HepG2 (cell line): ENCODE measurements around the gene SLC12A5. TPM values are rescaled to one million over a fixed set of nuclear protein-coding genes. Genes with fewer than 3 reads are reported as not detected.
A peak's percentile ranks its signal among the peaks of the same experiment; 100 is the strongest.

ENCODE experiments used
- BRCA1 ChIP-seq: sonication (generic); formaldehyde crosslinking; IDR thresholded peaks from 2 replicates; pipeline ENCODE4 v1.4.0; 2020; ENCODE audit warnings: missing genetic modification reagents
- CAMTA2 ChIP-seq: sonication (generic); formaldehyde crosslinking; IDR thresholded peaks from 2 replicates; pipeline ENCODE4 v1.4.0; 2020; ENCODE audit warnings: mild to moderate bottlenecking, missing genetic modification reagents, borderline replicate concordance
- FOXM1 ChIP-seq: sonication (generic); formaldehyde crosslinking; IDR thresholded peaks from 2 replicates; pipeline ENCODE4 v1.5.0; 2020; ENCODE audit warnings: missing genetic modification reagents
- HNRNPH1 ChIP-seq: fragments of 200-400 bp; formaldehyde crosslinking; optimal IDR thresholded peaks from 2 replicates; pipeline ENCODE3; 2017; ENCODE audit warnings: mild to moderate bottlenecking, low read depth, low read length
- MBNL3 ChIP-seq: fragments of 250-450 bp; sonication (Bioruptor Pico); conservative IDR thresholded peaks from 2 replicates; pipeline ENCODE4 v1.8.0; 2022; ENCODE audit warnings: mild to moderate bottlenecking, inconsistent platforms
- MTF2 ChIP-seq: sonication (generic); formaldehyde crosslinking; IDR thresholded peaks from 2 replicates; pipeline ENCODE4 v1.5.0; 2020; ENCODE audit warnings: missing genetic modification reagents, borderline replicate concordance
- MYNN ChIP-seq: sonication (generic); formaldehyde crosslinking; IDR thresholded peaks from 2 replicates; pipeline ENCODE4 v1.4.0; 2020; ENCODE audit warnings: mild to moderate bottlenecking, low read depth, missing genetic modification reagents
- RFX3 ChIP-seq: IDR thresholded peaks from 2 replicates; pipeline ENCODE4 v1.6.1; 2016; ENCODE audit warnings: missing biosample characterization, missing genetic modification reagents
- RFXAP ChIP-seq: sonication (generic); formaldehyde crosslinking; IDR thresholded peaks from 2 replicates; pipeline ENCODE4 v1.4.0; 2020; ENCODE audit warnings: missing genetic modification reagents, borderline replicate concordance
- RXRA ChIP-seq: sonication (generic); formaldehyde crosslinking; IDR thresholded peaks from 2 replicates; pipeline ENCODE4 v1.5.1; 2020; ENCODE audit warnings: missing genetic modification reagents
- SMAD9 ChIP-seq: sonication (generic); formaldehyde crosslinking; IDR thresholded peaks from 2 replicates; pipeline ENCODE4 v1.5.1; 2020; ENCODE audit warnings: mild to moderate bottlenecking, missing genetic modification reagents
- SP1 ChIP-seq, 2 experiments: fragments of 450-650 bp in 1 of 2; sonication (generic) in 1 of 2; formaldehyde crosslinking in 1 of 2; IDR thresholded peaks; 2 replicates each; pipeline versions ENCODE4 v1.4.0 to v1.6.1; 2016 to 2020; ENCODE audit warnings: missing genetic modification reagents in 1 of 2
- SRSF9 ChIP-seq: fragments of 200-400 bp; formaldehyde crosslinking; IDR thresholded peaks from 2 replicates; pipeline ENCODE4 v1.6.1; 2018; ENCODE audit warnings: borderline replicate concordance, mild to moderate bottlenecking, low read depth, low read length; ENCODE audit not compliant: insufficient read depth, poor library complexity, severe bottlenecking
- STAT5B ChIP-seq: sonication (generic); formaldehyde crosslinking; IDR thresholded peaks from 2 replicates; pipeline ENCODE4 v1.4.0; 2020; ENCODE audit warnings: missing genetic modification reagents
- ZFYVE20 ChIP-seq: sonication (generic); formaldehyde crosslinking; IDR thresholded peaks from 2 replicates; pipeline ENCODE4 v1.8.0; 2023; ENCODE audit warnings: low read depth, mild to moderate bottlenecking, moderate library complexity, missing genetic modification reagents, borderline replicate concordance
- ZNF143 ChIP-seq: sonication (generic); formaldehyde crosslinking; IDR thresholded peaks from 2 replicates; pipeline ENCODE4 v1.4.0; 2020; ENCODE audit warnings: missing genetic modification reagents
- ZNF282 ChIP-seq: fragments of 450-650 bp; IDR thresholded peaks from 2 replicates; pipeline ENCODE4 v1.6.1; 2018; ENCODE audit not compliant: partially characterized antibody
- ZNF558 ChIP-seq: sonication (generic); formaldehyde crosslinking; IDR thresholded peaks from 2 replicates; pipeline ENCODE4 v1.9.0; 2022; ENCODE audit warnings: mild to moderate bottlenecking, missing genetic modification reagents, borderline replicate concordance
- ZNF7 ChIP-seq: IDR thresholded peaks from 2 replicates; pipeline ENCODE4 v1.6.1; 2016; ENCODE audit warnings: missing biosample characterization, missing genetic modification reagents
- ZNF746 ChIP-seq: sonication (generic); formaldehyde crosslinking; IDR thresholded peaks from 2 replicates; pipeline ENCODE4 v1.8.0; 2022; ENCODE audit warnings: mild to moderate bottlenecking, missing genetic modification reagents
- ZNF776 ChIP-seq: sonication (generic); formaldehyde crosslinking; IDR thresholded peaks from 2 replicates; pipeline ENCODE4 v1.4.0; 2020; ENCODE audit warnings: mild to moderate bottlenecking, missing genetic modification reagents
- ZNF816 ChIP-seq: sonication (generic); formaldehyde crosslinking; IDR thresholded peaks from 2 replicates; pipeline ENCODE4 v1.8.0; 2022; ENCODE audit warnings: missing genetic modification reagents, mild to moderate bottlenecking, borderline replicate concordance
- ZNF850 ChIP-seq: sonication (generic); formaldehyde crosslinking; conservative IDR thresholded peaks from 2 replicates; pipeline ENCODE4 v1.9.0; 2021; ENCODE audit warnings: mild to moderate bottlenecking, missing genetic modification reagents
- ZNF883 ChIP-seq: sonication (generic); formaldehyde crosslinking; IDR thresholded peaks from 2 replicates; pipeline ENCODE4 v1.5.1; 2020; ENCODE audit warnings: mild to moderate bottlenecking, missing genetic modification reagents; ENCODE audit errors: not compliant biosample characterization
- polyA plus RNA-seq, 8 experiments: library from polyadenylated mRNA; depleted of rRNA in 3 of 8; stranded (reverse) in 7 of 8; unstranded in 1 of 8; fragments of >200 nt; fragmentation: Illumina TruSeq in 4 of 8; extraction: Trizol in 4 of 8; gene quantifications; 2 replicates each; pipeline versions ENCODE4 v1.2.1 to v1.2.3, GENCODE V29; 2011 to 2016; ENCODE audit warnings: low read depth in 4 of 8, missing spikeins in 1 of 8, mixed read lengths in 1 of 8; ENCODE audit not compliant: insufficient read depth in 1 of 8
- total RNA-seq, 5 experiments: library from RNA; depleted of rRNA; stranded (reverse); fragments of >200 nt; fragmentation: Illumina TruSeq; extraction: Trizol; gene quantifications; 2 replicates each; pipeline ENCODE4 v1.2.3, GENCODE V29; 2016; ENCODE audit warnings: low read depth in 1 of 5
- TF ChIP-seq, protein P1 (sequence below): sonication (generic); formaldehyde crosslinking; IDR thresholded peaks from 2 replicates; pipeline ENCODE4 v1.8.0; 2022; ENCODE audit warnings: low read depth, missing genetic modification reagents
- TF ChIP-seq, protein P2 (sequence below): sonication (generic); formaldehyde crosslinking; IDR thresholded peaks from 2 replicates; pipeline ENCODE4 v1.8.1; 2023; ENCODE audit warnings: missing genetic modification reagents, mild to moderate bottlenecking, borderline replicate concordance
- TF ChIP-seq, protein P3 (sequence below): sonication (generic); formaldehyde crosslinking; IDR thresholded peaks from 2 replicates; pipeline ENCODE4 v1.5.1; 2020; ENCODE audit warnings: missing genetic modification reagents, mild to moderate bottlenecking, borderline replicate concordance

Gene SLC12A5
- total and polyA plus RNA-seq, 2 of the 13 experiments (the other 11 are each of a cell fraction or from before 2014, with no cell fraction given) = 4.3 to 5.4 TPM

DNA sequence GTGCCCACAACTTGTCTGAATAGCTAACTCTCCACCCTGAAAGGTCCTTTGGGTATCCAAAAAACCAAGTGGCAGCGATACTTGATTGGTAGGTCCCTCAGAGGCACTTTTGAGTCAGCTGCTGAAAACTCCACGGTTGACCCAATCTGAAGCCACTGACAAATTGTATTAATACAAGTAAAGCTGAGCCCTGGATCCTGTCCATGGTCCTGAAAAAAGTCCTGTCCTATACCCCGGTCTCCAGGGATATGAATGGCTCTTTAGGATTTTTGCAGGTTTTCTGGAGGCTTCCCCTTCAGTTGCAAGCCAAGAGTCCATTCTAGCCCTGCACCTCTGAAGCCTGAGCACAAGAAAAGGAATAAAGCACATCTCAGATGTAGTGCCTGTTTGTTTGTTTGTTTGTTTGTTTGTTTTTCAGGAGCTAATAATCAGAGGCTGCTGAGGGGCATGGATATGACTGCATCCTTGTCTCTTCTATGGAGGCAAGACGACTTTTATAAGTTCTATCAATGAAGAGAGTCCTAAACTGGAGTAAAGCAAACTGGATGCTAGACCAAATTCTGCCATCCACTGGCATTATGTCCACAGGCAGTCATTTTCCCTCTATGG is 1.7 kb upstream of the SLC12A5 start (continued):
- TF ChIP-seq, protein P1, sequence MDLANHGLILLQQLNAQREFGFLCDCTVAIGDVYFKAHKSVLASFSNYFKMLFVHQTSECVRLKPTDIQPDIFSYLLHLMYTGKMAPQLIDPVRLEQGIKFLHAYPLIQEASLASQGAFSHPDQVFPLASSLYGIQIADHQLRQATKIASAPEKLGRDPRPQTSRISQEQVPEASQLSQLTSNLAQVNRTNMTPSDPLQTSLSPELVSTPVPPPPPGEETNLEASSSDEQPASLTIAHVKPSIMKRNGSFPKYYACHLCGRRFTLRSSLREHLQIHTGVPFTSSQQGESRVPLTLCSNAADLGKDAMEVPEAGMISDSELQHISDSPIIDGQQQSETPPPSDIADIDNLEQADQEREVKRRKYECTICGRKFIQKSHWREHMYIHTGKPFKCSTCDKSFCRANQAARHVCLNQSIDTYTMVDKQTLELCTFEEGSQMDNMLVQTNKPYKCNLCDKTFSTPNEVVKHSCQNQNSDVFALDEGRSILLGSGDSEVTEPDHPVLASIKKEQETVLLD = no peak
- TF ChIP-seq CAMTA2 (CRISPR knock-in tag) (0 out of 2 replicates have a peak, but pooled peaks have one; percentile 49), ZNF776 (CRISPR knock-in tag) (no peak), MYNN (CRISPR knock-in tag) (no peak), ZNF143 (CRISPR knock-in tag) (no peak), FOXM1 (CRISPR knock-in tag) (no peak), MTF2 (CRISPR knock-in tag) (no peak), RFX3 (CRISPR knock-in tag) (no peak), RFXAP (no peak), MBNL3 (CRISPR knock-in tag) (no peak), STAT5B (CRISPR knock-in tag) (peak; percentile 36; the same call in 1 of the 2 replicates), SRSF9 (no peak), ZNF883 (CRISPR knock-in tag) (no peak), ZNF7 (CRISPR knock-in tag) (peak; percentile 55; the same call in 1 of the 2 replicates), ZNF558 (CRISPR knock-in tag) (peak; percentile 30; the same call in 1 of the 2 replicates), RXRA (CRISPR knock-in tag) (no peak), ZNF816 (peak; percentile 81; the same call in 1 of the 2 replicates), SP1 (IDR thresholded peaks at IDR 0.05) (no peak), SP1 (CRISPR knock-in tag; IDR thresholded peaks at IDR 0.05) (no peak), ZNF746 (no peak), ZFYVE20 (no peak), HNRNPH1 (no peak), BRCA1 (peak; percentile 65; the same call in 1 of the 2 replicates), SMAD9 (CRISPR knock-in tag) (no peak), ZNF282 (no peak), ZNF850 (no peak)
- TF ChIP-seq, protein P2, sequence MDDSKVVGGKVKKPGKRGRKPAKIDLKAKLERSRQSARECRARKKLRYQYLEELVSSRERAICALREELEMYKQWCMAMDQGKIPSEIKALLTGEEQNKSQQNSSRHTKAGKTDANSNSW (CRISPR knock-in tag) = no peak
- TF ChIP-seq, protein P3, sequence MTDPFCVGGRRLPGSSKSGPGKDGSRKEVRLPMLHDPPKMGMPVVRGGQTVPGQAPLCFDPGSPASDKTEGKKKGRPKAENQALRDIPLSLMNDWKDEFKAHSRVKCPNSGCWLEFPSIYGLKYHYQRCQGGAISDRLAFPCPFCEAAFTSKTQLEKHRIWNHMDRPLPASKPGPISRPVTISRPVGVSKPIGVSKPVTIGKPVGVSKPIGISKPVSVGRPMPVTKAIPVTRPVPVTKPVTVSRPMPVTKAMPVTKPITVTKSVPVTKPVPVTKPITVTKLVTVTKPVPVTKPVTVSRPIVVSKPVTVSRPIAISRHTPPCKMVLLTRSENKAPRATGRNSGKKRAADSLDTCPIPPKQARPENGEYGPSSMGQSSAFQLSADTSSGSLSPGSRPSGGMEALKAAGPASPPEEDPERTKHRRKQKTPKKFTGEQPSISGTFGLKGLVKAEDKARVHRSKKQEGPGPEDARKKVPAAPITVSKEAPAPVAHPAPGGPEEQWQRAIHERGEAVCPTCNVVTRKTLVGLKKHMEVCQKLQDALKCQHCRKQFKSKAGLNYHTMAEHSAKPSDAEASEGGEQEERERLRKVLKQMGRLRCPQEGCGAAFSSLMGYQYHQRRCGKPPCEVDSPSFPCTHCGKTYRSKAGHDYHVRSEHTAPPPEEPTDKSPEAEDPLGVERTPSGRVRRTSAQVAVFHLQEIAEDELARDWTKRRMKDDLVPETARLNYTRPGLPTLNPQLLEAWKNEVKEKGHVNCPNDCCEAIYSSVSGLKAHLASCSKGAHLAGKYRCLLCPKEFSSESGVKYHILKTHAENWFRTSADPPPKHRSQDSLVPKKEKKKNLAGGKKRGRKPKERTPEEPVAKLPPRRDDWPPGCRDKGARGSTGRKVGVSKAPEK (CRISPR knock-in tag) = no peak
